PFSK-1 (cell line): ENCODE measurements around the gene SNX2.

Experiments
- FOXP2 ChIP-seq: optimal IDR thresholded peaks from 2 replicates; pipeline ENCODE3; 2011; ENCODE audit warnings: borderline replicate concordance, control low read depth, inconsistent platforms; ENCODE audit not compliant: insufficient read depth; ENCODE audit errors: extremely low read length, extremely low read depth
- POLR2AphosphoS5 ChIP-seq: IDR thresholded peaks from 2 replicates; pipeline ENCODE4 v1.6.1; 2012; ENCODE audit warnings: low read depth, mild to moderate bottlenecking, control low read depth, low read length, moderate library complexity
- REST ChIP-seq, 2 experiments: IDR thresholded peaks; 2 replicates each; pipeline versions ENCODE4 v1.6.1 to v1.8.0; 2011 to 2012; ENCODE audit warnings: low read depth in 2 of 2, low read length in 2 of 2, control low read depth in 1 of 2, inconsistent platforms in 1 of 2, mild to moderate bottlenecking in 1 of 2, moderate library complexity in 1 of 2; ENCODE audit not compliant: insufficient read depth in 1 of 2
- SIN3A ChIP-seq: IDR thresholded peaks from 2 replicates; pipeline ENCODE4 v1.6.1; 2012; ENCODE audit warnings: mild to moderate bottlenecking, low read length, moderate library complexity, borderline replicate concordance; ENCODE audit not compliant: insufficient read depth
- TAF1 ChIP-seq: IDR thresholded peaks from 2 replicates; pipeline ENCODE4 v1.6.1; 2012; ENCODE audit warnings: low read length, control low read depth, borderline replicate concordance; ENCODE audit not compliant: insufficient read depth

- TF ChIP-seq POLR2AphosphoS5: no peak
- no peak for TF ChIP-seq REST (IDR thresholded peaks at IDR 0.05; ENCODE audit: insufficient read depth in 1 of 2, low read depth in 2 of 2, low read length in 2 of 2)
- TF ChIP-seq SIN3A: no peak
- no peak for TF ChIP-seq TAF1
- TF ChIP-seq FOXP2: no peak
Measured at GRCh38 chr5:122877518-122877917, 102.6 kb downstream of the SNX2 start.
